Lower lobe of right lung (tissue), 2 donors: ENCODE data around the gene HBP1. TPM values are rescaled to one million over a fixed set of nuclear protein-coding genes. Genes with fewer than 3 reads are reported as not detected.

Source experiments
- ATAC-seq, 2 donors: fragments of 200-7000 bp; cut with Tn5 transposase; one replicate each; pipeline ENCODE4 v1.9.1; 2020 to 2022; ENCODE audit warnings: mild to moderate bottlenecking in 2 of 2, moderate library complexity in 2 of 2
- DNase-seq: peaks from one replicate; pipeline ENCODE4 v3.0.0-alpha.2; 2020
- H3K27ac ChIP-seq: fragments of 200-600 bp; one replicate; pipeline ENCODE4 v1.8.0; 2022
- H3K27me3 ChIP-seq: fragments of 200-600 bp; one replicate; pipeline ENCODE4 v1.8.0; 2022; ENCODE audit warnings: low read depth
- H3K36me3 ChIP-seq: fragments of 200-600 bp; one replicate; pipeline ENCODE4 v1.8.0; 2022; ENCODE audit warnings: mild to moderate bottlenecking
- H3K4me1 ChIP-seq: fragments of 200-600 bp; one replicate; pipeline ENCODE4 v1.8.0; 2022
- H3K4me3 ChIP-seq: fragments of 200-600 bp; one replicate; pipeline ENCODE4 v1.8.0; 2022; ENCODE audit warnings: mild to moderate bottlenecking
- H3K9me3 ChIP-seq: fragments of 200-600 bp; one replicate; pipeline ENCODE4 v1.8.0; 2022
- CTCF ChIP-seq: fragments of 200-600 bp; IDR thresholded peaks from one replicate; pipeline ENCODE4 v1.8.0; 2022; ENCODE audit warnings: antibody characterized with exemption, mild to moderate bottlenecking
- intact Hi-C: fragments of 100-400 bp; cut with DNase I; formaldehyde crosslinking; loops from one replicate; pipeline ENCODE4 v1.11.0; 2022
- total RNA-seq: library from RNA; stranded (reverse); fragmentation: NEBNext Ultra II Directional; extraction: Animal tissue kit (Norgen Biotek cat#: 25700); gene quantifications from one replicate; pipeline ENCODE4 v1.2.1, GENCODE V29; 2021
- donor health status: DM: no; HTN: yes; CAD: no; lungs with severe emphysema.

HBP1 gene
- total RNA-seq, 1 donor from 2014 or later = 81.9 TPM

GRCh38 chr7:107203607-107204006 is 34.8 kb downstream of the HBP1 start:
- ATAC-seq = no peak
- Histone ChIP-seq H3K27me3 (no peaks in the 10 kb centered on the region), H3K9me3 (no peaks in the 10 kb centered on the region), H3K36me3 (peaks cover 98% of the 10 kb centered on the region), H3K4me3 (no peak overlapping the region), H3K27ac (no peak overlapping the region), H3K4me1 (peaks cover 14% of the 10 kb centered on the region)
- intact Hi-C loops = no loop called here
- DNase-seq = no peak
- no peak for TF ChIP-seq CTCF

- Histone ChIP-seq H3K27me3 (no peaks in the 10 kb centered on the region), H3K4me1 (peaks cover 12% of the 10 kb centered on the region), H3K36me3 (peaks cover 89% of the 10 kb centered on the region), H3K27ac (no peak overlapping the region), H3K9me3 (no peaks in the 10 kb centered on the region), H3K4me3 (no peak overlapping the region)
- DNase-seq = no peak
- TF ChIP-seq CTCF = no peak
- intact Hi-C loops = no loop called here
- no peak for ATAC-seq
Observed at GRCh38 chr7:107206136-107206535, 37.3 kb downstream of the HBP1 start.

- Histone ChIP-seq H3K27ac (peak overlapping the region; percentile 12), H3K36me3 (peaks cover 84% of the 10 kb centered on the region)
- intact Hi-C loops = no loop called here
Observed at GRCh38 chr7:107206706-107207105, 37.9 kb downstream of the HBP1 start.

GRCh38 chr7:107207459-107207858 is 38.7 kb downstream of the HBP1 start:
- Histone ChIP-seq H3K27ac (peak overlapping the region; percentile 12), H3K36me3 (peaks cover 76% of the 10 kb centered on the region), H3K27me3 (no peaks in the 10 kb centered on the region), H3K4me3 (no peak overlapping the region), H3K9me3 (no peaks in the 10 kb centered on the region), H3K4me1 (peaks cover 12% of the 10 kb centered on the region)
- ATAC-seq = no peak
- TF ChIP-seq CTCF = no peak
- intact Hi-C loops = no loop called here
- no peak for DNase-seq

More at GRCh38 chr7:107206706-107207105, 37.9 kb downstream of the HBP1 start:
- no peak for TF ChIP-seq CTCF
- Histone ChIP-seq H3K4me3 (no peak overlapping the region), H3K4me1 (peaks cover 12% of the 10 kb centered on the region), H3K27me3 (no peaks in the 10 kb centered on the region), H3K9me3 (no peaks in the 10 kb centered on the region)
- no peak for DNase-seq
- ATAC-seq = no peak

GRCh38 chr7:107208024-107208521 is 39.3 kb downstream of the HBP1 start:
- Histone ChIP-seq H3K9me3 (no peaks in the 10 kb centered on the region), H3K27ac (peak overlapping the region; percentile 19), H3K27me3 (no peaks in the 10 kb centered on the region), H3K36me3 (peaks cover 71% of the 10 kb centered on the region), H3K4me3 (no peak overlapping the region), H3K4me1 (peaks cover 12% of the 10 kb centered on the region)
- TF ChIP-seq CTCF = no peak
- DNase-seq (no peak), ATAC-seq (peak in 1 of 2 donors; percentile 12)
- intact Hi-C loops = no loop called here

GRCh38 chr7:107208563-107208962 is 39.8 kb downstream of the HBP1 start:
- ATAC-seq = no peak
- intact Hi-C loops = no loop called here

More at GRCh38 chr7:107208563-107208962, 39.8 kb downstream of the HBP1 start:
- no peak for TF ChIP-seq CTCF
- H3K9me3 ChIP-seq = no peaks in the 10 kb centered on the region
- peaks cover 12% of the 10 kb centered on the region for H3K4me1 ChIP-seq
- DNase-seq = no peak
- H3K4me3 ChIP-seq = no peak overlapping the region
- peaks cover 66% of the 10 kb centered on the region for H3K36me3 ChIP-seq
- H3K27me3 ChIP-seq = no peaks in the 10 kb centered on the region
- peak overlapping the region; percentile 19 for H3K27ac ChIP-seq
